ENCODE results near the gene HTR7. TPM values are rescaled to one million over a fixed set of nuclear protein-coding genes. Genes with fewer than 3 reads are reported as not detected.

The HTR7 gene
- total and polyA plus RNA-seq, 2 of the 4 experiments (the other 2 are of a cell fraction): 0.43 to 0.72 TPM

- no peak overlapping the region for H3K4me3 ChIP-seq (ENCODE audit: insufficient read depth, low read depth, low read length)
- no peaks in the 10 kb centered on the region for H3K9me3 ChIP-seq (ENCODE audit: control insufficient read depth, insufficient read depth, low read length)
- no peak overlapping the region for H4K91ac ChIP-seq (ENCODE audit: insufficient read depth, low read depth, low read length)
- TF ChIP-seq ELK1 (IDR thresholded peaks at IDR 0.05; ENCODE audit: borderline replicate concordance, low read depth, low read length) (no peak), NFE2L2 (IDR thresholded peaks at IDR 0.05; ENCODE audit: low read depth, low read length) (no peak), SMC3 (IDR thresholded peaks at IDR 0.05; ENCODE audit: low read depth, low read length) (no peak), MAZ (IDR thresholded peaks at IDR 0.05; ENCODE audit: borderline replicate concordance, low read depth, low read length) (no peak), RFX5 (IDR thresholded peaks at IDR 0.05; ENCODE audit: low read depth, low read length) (no peak), POLR2A (IDR thresholded peaks at IDR 0.05; ENCODE audit: low read depth, low read length) (no peak), CHD1 (IDR thresholded peaks at IDR 0.05; ENCODE audit: low read depth, low read length) (no peak), RAD21 (IDR thresholded peaks at IDR 0.05; ENCODE audit: low read length) (no peak), RCOR1 (IDR thresholded peaks at IDR 0.05; ENCODE audit: insufficient replicate concordance, low read length) (no peak), CEBPB (IDR thresholded peaks at IDR 0.05; ENCODE audit: low read depth, low read length) (no peak), CTCF (conservative IDR thresholded peaks at IDR 0.05; ENCODE audit: low read depth, low read length) (no peak), MAFK (IDR thresholded peaks at IDR 0.05; ENCODE audit: low read depth, low read length) (no peak), MXI1 (IDR thresholded peaks at IDR 0.05; ENCODE audit: borderline replicate concordance, low read depth, low read length) (no peak)
- TF ChIP-seq, protein P1, sequence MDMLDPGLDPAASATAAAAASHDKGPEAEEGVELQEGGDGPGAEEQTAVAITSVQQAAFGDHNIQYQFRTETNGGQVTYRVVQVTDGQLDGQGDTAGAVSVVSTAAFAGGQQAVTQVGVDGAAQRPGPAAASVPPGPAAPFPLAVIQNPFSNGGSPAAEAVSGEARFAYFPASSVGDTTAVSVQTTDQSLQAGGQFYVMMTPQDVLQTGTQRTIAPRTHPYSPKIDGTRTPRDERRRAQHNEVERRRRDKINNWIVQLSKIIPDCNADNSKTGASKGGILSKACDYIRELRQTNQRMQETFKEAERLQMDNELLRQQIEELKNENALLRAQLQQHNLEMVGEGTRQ (IDR thresholded peaks at IDR 0.05; ENCODE audit: low read depth, low read length): no peak
- H3K9me1 ChIP-seq (ENCODE audit: insufficient read depth, low read length): no peaks in the 10 kb centered on the region
- no peak overlapping the region for H2AK9ac ChIP-seq (replicated peaks; ENCODE audit: low read depth, low read length, poor library complexity)
- H3K14ac ChIP-seq (replicated peaks; ENCODE audit: low read depth, low read length): no peak overlapping the region
- no peaks in the 10 kb centered on the region; the same call in 1 of the 2 replicates for H3K27me3 ChIP-seq (ENCODE audit: control insufficient read depth, insufficient read depth, low read length)
- H2AK5ac ChIP-seq (ENCODE audit: low read depth, low read length): no peak overlapping the region
- H3K27ac ChIP-seq (ENCODE audit: insufficient read depth, low read length): no peak overlapping the region
- no peak overlapping the region for H2AFZ ChIP-seq (replicated peaks; ENCODE audit: low read length, poor library complexity)
- BruUV-seq (replicated peaks): no TSS peak
- no peak overlapping the region for H2BK120ac ChIP-seq (ENCODE audit: low read depth, low read length)
- DNase-seq (no peak), ATAC-seq (ENCODE audit: low read depth) (no peak)
- no peak overlapping the region for H3K18ac ChIP-seq (ENCODE audit: low read depth, low read length)
- no peak overlapping the region for H2BK5ac ChIP-seq (ENCODE audit: low read depth, low read length, poor library complexity, severe bottlenecking)
- no peak overlapping the region for H2BK15ac ChIP-seq (ENCODE audit: low read depth, low read length)
- no CpG with 5 or more reads among the region's 1 CpG for WGBS, 2 experiments (ENCODE audit: extremely low coverage in 2 of 2, insufficient read length in 1 of 2)
- in situ Hi-C loops (cut with MboI; ENCODE audit: low sequenced_read_pairs) (no loop called here), intact Hi-C loops (cut with micrococcal nuclease) (no loop called here), dilution Hi-C loops (cut with HindIII; ENCODE audit: low sequenced_read_pairs, unreplicated experiment) (no loop called here)
- H3K9ac ChIP-seq (ENCODE audit: low read depth, low read length): no peak overlapping the region
- ChIA-PET POLR2A (ENCODE audit: unreplicated experiment) (no interaction called here), CTCF (no interaction called here)
- no peak overlapping the region for H4K8ac ChIP-seq (ENCODE audit: low read depth in 2 of 2, low read length in 2 of 2)
- no peaks in the 10 kb centered on the region for H3K79me1 ChIP-seq (ENCODE audit: low read depth in 1 of 2, low read length in 2 of 2)
- no peak overlapping the region for H3K4ac ChIP-seq (ENCODE audit: low read depth, low read length)
- no peak overlapping the region for H3K56ac ChIP-seq (ENCODE audit: extremely low read depth, insufficient read depth, low read length)
- H3K4me2 ChIP-seq (ENCODE audit: low read depth, low read length): no peak overlapping the region
- H4K5ac ChIP-seq (ENCODE audit: low read depth, low read length): no peak overlapping the region
- no peaks in the 10 kb centered on the region for H4K20me1 ChIP-seq (ENCODE audit: insufficient read depth, low read length)
- H2BK20ac ChIP-seq (ENCODE audit: low read depth, low read length): no peak overlapping the region
- H3K36me3 ChIP-seq (ENCODE audit: control insufficient read depth, insufficient read depth, low read length): no peaks in the 10 kb centered on the region
- H3K4me1 ChIP-seq (ENCODE audit: control insufficient read depth, insufficient read depth, low read length): no peaks in the 10 kb centered on the region
- no peak overlapping the region for H3K23ac ChIP-seq (ENCODE audit: low read depth, low read length)
These were observed 35.3 kb downstream of the HTR7 start for GRCh38 chr10:90822508-90822907.

All from IMR-90 (cell line).